NCI-H2196 treated with DMSO at 0.1 percent for 48 hours (cell line): Measurements from ENCODE around the gene TRPV5.
"Not testable (repeated sequence)": the region's sequence is repeated elsewhere in the genome, so short reads cannot be mapped to it uniquely, and the experiment has no call there.

ENCODE experiments used
- DNase-seq: peaks from one replicate; lab custom pipeline; 2025; ENCODE audit not compliant: unreplicated experiment; lab: John Stamatoyannopoulos, UW

TRPV5 gene

DNA sequence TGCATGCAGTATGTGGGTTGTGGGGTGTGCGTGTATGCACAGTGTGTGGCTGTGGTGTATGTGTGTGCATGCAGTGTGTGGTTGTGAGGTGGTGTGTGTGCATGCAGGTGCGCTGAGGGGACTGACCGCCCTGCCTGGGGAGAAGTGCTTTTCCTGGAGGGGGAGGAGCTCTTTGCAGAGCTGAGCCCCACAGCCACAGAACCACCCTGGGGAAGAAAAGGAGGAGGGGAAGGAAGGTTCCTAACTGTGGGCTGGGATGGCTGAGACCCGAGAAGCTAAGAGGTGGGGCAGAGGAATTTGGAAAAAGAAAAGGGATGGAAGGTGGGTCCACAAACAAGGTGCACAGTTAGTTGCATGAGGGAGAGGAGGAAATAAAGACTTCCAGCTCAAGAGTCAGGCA is at the start of gene TRPV5:
TRPV5 (minus strand) TSS at position 123 of the 400 bp plus-strand sequence. CDS start 287 bp downstream, outside the sequence.
- DNase-seq: no peak

DNA sequence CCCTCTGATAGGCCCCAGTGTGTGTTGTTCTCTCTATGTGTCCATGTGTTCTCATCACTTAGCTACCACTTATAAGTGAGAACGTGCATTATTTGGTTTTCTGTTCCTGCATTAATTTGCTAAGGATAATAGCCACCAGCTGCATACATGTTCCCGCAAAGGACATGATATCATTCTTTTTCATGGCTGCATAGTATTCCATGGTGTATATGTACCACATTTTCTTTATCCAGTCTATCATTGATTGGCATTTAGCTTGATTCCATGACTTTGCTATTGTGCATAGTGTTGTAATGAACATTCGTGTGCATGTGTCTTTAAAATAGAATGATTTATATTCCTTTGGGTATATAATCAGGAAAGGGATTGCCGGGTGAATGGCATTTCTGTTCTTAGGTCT is 44.9 kb upstream of the TRPV5 start:
- DNase-seq: not testable (repeated sequence)

DNA sequence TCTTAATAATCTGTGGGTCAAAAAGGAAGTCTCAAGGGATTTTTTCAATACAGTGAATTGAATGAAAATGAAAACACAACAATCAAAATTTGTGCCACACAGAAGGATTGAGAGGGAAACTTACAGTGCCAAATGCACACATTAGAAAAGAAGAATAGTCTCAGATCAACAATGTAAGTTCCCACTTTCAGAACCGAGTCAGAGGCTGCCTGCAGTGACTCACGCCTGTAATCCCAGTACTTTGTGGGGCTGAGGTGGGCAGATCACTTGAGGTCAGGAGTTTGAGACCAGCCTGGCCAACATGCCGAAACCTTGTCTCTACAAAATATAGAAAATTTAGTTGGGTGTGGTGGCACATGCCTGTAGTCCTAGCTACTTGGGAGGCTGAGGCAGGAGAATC is 41.1 kb upstream of the TRPV5 start:
- no peak for DNase-seq

DNA sequence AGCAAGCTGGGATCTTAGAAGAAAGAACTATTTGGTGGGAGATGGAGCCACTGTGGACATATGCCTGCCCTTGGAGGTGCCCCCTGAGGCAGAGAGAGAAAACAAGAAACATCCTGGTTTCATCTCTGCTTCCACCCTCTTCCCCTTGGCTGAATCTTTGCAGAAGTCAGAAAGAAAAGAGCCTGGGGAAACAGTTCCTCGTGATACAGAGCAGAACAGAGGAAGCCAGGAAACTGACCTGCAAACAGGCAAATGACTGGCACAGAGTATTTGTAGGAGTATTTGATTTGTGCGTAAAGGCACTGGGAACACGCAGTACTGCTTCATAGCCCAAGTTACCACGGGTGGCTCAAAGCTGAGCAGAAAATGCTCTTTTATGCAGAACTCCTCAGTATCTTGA is 35.6 kb upstream of the TRPV5 start:
- no peak for DNase-seq

DNA sequence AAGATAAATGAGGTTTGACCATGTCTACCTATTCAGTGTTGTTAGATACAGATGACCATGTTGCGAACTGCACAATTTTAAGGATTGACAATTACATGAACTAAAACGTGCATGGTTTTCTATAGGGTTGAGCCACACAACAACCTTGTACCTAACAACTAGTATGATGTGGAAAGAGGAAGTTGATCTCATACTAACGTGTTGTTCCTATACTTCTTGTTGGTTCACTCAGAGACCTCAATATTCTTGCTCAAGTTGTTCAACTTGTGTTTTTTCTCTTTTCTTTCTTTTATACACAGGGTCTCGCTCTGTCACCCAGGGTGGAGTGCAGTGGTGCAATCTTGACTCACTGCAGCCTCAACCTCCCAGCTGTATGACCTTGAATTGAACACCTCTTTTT is 34.7 kb upstream of the TRPV5 start:
- DNase-seq: no peak

DNA sequence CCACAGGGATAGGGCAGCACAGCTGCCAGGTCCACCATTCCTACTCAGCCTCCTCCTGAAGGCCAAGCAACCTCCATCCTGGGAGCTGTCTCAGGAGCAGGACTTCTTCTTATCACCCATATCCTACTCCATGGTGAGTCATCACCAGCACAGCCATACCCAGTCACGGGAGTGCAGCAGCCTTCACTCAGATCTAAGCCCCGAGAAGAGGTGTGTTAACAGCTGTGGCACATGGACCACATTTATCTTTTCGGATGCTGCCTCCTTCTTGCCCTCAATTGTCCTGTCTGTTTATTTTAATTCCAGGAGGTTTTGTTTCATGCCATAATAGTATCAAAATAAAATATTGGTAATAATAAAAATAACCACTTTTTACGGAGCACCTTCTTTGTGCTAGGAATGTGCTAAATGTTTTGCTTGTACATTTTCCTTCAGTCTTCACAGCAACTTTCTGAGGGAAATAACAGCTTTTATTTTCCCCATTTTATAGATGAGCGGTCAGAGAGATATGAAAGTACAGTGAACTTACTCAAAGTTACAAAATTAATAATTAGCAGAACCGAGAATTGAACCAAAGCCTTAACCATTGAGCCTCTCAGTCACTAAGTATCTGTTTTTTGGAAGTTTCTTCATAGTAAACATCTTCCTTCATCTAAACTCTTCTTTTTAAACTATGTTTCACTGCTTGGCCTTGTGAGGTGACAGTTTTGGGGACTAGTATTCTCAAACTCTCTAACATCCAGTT is 31.1 kb upstream of the TRPV5 start:
- no peak for DNase-seq

DNA sequence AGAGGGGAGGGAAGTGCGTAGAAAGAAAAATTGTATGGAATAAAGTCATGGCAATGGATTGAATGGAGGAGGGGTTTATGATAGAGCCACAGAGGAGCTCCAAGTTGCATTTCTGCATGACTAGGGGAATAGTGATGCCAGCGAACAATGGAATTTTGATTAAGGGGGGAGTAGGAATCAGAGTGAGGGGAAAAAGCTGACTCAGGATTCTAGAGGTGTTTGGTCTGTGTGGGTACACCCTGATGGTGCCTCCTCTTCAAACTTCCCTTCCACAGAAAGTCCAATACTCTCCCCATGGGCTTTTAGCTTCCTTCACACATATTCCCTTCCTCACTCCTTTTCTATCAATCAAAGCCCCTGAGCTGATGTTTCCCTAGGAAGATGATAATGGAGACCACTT is 30.4 kb upstream of the TRPV5 start:
- no peak for DNase-seq

DNA sequence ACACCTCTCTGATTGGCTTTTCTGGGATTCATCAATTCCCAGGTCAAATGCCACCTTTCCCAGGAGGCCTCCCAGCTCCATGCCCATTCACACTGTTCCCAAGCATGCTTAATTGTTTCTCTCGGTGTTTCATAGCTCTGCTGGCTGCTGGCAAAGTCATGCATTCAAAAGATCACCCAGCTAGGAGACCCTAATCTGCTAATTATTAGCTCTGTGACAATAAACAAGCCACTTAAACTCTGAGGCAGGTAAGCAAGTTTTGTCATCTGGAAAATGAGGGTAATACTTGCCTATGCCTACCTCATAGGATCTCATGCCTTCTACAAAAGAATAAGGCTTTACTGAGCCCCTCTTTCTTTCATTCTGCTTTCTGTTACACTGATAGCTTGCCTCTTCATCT is 29.4 kb upstream of the TRPV5 start:
- DNase-seq: no peak

DNA sequence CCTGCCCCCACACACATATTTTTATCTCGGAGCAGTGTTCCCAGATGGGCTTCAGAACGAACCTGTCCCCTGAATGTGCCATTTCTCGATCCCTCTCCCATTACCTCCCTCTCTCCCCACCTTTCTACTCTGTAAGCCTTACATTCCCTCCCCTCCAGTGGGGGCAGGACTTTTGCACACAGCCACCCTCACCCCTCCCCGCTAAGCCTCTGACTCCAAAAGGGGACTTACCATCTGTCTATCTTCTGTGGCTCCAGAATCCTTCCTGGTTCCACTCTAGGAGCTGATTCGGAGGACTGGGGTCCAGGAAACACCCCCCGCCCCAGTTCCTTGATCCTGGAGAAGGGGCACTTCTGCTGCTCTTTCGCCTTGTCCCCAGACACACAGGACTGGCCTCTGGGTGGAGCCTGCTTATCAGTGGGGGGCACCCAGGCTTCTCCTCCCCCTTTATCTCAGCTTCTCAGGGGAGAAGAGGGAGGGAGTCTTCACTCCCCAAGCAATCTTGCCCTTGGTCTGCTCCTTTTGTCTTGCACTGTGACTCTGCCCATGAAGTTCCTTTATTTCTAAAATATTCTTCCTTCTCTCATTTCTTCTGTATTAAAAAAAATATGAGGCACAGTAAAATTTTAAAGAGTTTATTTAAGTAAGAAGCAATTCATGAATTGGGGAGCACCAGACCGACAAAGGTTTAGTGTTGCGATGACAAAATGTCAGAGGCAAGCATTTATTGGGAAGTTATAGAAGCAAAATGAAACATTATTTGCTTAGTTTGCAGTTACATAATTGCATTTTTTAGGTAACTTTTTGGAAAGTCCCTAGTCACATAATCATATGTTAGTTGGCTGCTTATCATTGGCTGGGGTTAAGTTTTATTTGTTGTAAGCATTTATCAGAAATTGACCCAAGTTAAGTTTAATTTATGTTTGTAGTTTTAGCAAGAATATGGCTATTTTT is 28.7 kb upstream of the TRPV5 start, which contains the start of gene KEL:
KEL (minus strand) TSS at position 391 of the 954 bp plus-strand sequence; CDS start at position 234, 157 bp downstream.
- DNase-seq: no peak

DNA sequence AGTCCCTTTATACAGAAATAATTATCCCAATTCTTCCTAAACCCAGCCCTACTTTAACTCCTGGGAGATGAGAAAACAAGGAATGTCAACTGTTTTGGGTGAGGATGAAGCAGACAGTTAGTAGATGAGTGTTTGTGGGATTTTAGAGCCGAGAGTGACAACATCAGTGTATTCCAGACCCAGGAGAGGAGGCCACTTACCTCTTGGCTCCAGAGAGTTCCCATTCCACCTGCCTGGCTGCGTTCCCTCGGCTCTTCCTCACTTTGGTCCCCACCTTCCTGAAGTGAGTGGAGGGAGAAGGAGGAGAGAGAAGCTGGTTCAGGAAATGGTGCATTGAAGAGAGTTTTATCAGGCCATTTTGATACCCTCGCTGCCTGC is 28.0 kb upstream of the TRPV5 start:
- DNase-seq: no peak

DNA sequence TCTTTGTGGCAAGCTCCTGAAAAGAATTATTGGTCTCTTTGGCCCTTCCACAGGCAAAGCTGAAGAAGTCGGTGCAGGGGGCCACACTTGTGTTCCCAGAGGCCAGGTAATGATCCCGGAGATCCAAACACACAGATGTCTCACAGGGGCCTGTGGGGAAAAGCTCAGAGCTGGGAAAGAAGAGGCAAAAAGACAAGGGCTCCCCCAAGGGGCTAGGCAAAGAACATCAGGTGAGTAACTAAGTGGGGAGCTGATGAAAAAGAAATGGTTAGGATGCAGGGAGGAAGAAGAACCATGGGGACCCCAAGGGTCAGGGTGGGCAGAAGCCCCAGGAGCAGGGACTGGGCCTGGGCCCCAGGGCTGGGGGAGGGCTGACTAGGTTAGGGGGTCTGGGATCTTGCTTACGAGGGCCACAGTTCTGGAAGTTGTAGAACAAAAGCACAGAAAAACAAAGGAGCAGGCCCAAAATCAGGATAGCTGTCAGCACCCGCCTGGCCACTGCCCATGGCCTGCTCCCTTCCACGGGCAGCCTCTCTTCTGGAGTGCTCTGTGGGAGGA is 27.5 kb upstream of the TRPV5 start:
- DNase-seq: no peak

DNA sequence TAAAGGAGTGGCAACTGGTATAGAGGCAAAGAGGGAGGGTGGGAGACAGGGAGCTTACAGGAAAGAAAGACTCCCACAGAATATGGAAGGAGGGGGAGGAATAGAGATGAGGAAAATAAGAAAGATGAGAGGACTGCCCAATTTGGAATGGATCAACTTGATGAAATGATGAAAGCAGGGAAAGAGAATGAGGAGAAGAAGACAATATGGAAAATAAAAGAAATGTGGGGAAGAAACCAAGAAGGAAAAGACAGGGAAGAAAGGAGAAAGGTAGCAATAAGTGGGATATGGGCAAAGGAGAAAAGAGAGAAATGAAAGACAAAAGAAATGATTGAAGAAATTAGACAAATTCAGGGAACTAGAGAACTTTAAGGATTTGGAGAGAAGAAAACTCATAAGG is 25.7 kb upstream of the TRPV5 start:
- DNase-seq: no peak

DNA sequence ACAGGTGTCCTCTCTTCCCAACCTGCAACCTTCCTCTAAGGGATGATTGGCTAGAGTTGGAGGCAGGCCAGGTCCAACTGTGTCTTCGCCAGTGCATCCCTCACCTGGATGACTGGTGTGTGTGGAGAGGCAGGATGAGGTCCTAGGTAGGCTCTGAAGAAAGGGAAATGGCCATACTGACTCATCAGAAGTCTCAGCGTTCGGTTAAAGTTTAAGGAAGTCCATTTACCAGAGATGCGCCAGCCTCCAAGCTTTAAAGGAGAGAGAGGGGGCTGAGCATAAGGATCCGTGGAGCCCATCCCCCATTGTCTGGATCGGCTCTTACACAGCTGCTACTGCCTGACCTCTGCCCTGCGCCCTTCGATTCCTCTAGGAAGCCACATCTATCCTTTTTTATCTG is 24.2 kb upstream of the TRPV5 start:
- DNase-seq: no peak

DNA sequence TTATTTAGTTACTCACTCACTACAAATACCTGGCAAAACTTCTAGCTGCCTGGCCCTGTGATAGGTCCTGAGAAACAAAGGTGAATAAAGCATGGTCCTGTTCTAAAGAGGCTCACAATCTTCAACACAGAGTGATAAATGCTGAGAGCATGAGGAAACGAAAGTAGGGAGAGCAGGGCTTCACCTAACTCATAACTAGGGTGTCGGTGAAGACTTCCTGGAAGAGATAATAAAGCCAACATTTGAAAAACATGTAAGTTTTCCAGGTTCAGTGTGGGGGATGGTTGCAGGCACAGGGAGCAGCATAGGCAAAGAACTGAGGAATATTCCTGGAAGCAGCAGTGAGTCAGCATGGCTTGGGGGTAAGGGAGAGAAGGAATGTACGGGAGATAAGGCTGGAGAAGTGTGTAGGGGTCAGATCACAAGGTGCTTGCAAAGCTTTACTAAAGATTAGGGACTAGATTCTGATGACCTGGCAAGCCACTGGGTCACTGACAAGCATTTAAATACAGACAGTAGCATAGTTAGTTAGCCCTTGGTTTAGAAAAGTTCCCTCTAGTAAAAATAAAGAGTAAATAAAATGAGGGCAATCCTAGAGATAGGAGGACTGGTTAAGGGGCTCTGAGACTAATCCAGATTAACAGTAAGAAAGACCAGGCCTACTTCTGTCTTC is 23.5 kb upstream of the TRPV5 start:
- DNase-seq: no peak

DNA sequence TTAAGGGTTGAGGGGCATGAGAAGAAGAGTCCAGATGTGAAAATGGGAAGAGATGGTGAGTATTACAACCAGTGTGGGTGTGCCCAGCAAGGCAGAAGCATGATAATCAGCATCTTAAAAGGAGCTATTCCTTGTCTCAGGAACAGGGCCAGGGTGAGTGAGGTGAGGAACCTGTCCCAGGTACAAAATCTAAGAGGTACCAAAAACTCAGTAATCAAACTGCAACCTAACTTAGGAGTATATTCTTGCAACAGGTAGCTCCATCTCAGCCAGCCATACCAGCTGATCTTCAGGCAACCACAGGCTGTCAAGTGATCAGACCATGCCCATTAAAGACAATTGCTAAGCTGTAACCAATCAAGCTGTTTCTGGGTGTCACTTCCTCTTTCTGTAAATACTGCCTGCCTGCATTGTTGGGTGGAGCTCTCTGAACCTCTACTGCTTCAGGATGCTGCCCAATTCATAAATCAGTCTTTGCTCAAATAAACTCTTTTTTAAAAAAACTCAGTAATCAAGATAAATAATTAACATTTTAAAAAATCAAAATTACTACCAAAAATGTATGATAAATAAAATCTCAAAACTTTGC is 21.2 kb upstream of the TRPV5 start:
- DNase-seq: no peak

DNA sequence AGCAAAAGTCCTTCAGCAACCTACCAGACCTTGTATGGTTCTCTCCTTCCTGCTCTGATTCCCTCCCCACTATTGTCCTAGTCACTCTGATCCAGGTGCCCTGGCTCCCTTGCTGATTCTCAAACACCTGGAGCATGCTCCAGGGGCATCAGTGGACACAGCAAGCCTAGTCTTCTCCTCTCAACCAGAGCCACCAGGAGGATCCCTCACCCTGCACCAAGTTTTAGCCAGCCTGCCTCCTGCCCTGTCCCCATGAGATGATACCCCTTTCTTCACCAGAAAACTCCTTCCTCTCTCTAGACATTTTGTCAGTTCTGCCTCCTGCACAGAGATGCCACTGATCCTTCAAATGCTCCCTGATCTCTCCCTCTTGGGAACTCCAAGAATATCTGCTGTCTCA is 16.7 kb upstream of the TRPV5 start:
- no peak for DNase-seq

DNA sequence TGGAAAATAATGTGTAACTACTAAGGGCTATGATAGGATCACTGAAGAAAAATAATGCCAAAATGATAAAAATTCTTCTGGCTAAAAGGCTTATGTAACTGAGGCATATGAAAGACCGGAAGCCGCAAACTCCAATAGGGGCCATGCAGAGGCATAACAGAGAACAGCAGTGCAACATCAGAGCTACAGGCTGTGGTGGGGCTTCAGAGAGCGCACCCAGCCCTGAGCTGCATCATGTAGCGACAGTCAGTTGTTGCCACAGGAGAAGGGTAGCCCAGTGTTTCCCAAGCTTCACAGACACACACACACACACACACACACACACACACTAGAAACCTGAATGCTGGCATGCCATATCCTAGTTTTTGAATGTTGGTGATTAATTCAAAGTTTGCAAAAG is 15.1 kb upstream of the TRPV5 start:
- DNase-seq: no peak

DNA sequence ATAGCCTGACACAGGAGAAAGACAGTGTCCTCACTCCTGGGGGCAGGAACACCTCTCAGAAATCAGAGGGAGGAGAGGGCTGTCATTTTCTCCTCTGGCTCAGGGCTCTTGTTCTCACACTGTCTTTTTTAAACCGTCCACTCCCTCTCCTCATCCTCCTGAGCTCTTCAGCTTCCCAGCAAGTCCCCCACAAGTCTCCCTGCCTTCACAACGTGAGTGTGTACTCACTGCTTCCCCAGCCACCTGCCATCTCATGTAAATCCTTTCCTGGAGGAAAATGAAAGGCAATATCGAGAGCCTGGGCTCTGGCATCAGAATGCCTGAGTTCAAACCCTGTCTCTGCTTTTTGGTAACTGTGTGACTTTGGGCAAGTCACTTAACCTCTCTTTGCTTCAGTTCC is 11.5 kb upstream of the TRPV5 start:
- DNase-seq: no peak

DNA sequence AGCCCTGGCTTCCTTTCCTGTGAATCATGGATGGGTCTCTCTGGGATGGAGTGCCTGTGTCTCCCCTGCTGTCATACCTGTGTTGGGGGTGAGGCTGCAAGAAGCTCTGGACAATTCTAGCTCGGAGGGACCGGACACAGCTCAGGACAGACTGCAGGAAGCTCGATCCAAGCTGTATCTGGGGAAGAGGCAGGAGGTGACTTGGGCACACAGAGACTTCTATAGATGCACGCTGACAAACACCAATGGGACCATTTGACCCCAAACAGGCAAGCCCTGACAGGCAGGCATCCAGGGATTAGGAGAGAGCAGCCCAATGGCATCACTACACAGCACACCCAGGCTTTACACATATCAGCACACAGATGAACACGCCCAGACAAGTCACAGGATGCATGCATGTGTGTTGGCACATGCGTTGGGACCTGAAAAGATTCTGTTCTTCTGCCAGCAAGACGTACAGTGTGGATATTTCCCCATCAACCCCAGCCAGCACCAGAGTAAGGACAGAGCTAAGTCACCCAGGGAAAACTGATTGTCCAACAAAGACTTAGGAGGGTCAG is 10.2 kb upstream of the TRPV5 start:
- no peak for DNase-seq

DNA sequence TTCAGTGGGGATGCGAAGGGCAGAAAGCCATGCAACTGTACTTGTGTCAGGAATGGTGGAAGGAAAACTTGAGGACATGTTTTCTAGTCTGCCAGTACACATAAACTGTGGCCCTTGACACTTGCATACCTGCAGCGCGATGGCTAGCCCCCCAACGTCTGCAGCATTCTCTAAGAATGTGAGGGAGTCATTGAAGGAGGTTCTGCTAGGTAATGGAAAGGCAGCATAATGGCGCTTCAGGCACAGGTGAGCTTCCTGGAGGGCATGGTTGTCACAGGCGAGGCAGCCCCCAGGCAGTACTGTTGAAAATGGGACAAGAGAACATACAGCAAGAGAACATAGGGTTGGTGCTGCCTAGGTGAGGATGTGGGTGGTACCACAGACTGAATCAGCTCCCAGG is 9.2 kb upstream of the TRPV5 start:
- no peak for DNase-seq

DNA sequence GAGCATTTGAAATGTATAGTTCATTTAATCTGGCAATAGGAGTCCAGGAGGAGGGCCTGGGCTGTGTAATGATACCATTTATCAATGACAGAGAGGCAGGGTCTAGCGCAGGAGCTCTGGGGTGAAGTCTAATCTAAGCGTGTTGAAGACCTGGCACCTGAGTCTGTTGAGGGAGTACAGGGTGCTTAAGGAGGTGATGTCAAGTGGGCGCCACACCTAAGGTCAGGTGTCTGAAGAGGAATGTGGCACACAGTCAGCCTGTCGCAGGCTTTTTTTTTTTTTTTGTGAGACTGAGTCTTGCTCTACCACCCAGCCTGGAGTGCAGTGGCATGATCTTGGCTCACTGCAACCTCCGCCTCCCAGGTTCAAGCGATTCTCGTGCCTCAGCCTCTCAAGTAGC is 8.0 kb upstream of the TRPV5 start:
- no peak for DNase-seq
